HCT116 (cell line): ENCODE results near the gene STARD4.

ENCODE experiments used
- ATF3 ChIP-seq: IDR thresholded peaks from 2 replicates; pipeline ENCODE4 v1.6.1; 2012
- CTCF ChIP-seq, 3 experiments: fragments of 200-600 bp in 1 of 3; sonication (generic) in 1 of 3; IDR thresholded peaks in 2 of 3; conservative IDR thresholded peaks in 1 of 3; 2 replicates each; pipeline ENCODE4 v1.5.1; 2012 to 2017; ENCODE audit warnings: low read depth in 2 of 3, low read length in 2 of 3, antibody characterized with exemption in 1 of 3, borderline replicate concordance in 1 of 3, control low read depth in 1 of 3, mild to moderate bottlenecking in 1 of 3, mixed read lengths in 1 of 3, mixed run types in 1 of 3, moderate library complexity in 1 of 3; ENCODE audit not compliant: insufficient read depth in 1 of 3
- EGR1 ChIP-seq: IDR thresholded peaks from 2 replicates; pipeline ENCODE4 v1.6.1; 2012; ENCODE audit warnings: low read depth
- EZH2 ChIP-seq: fragments of 200-600 bp; sonication (generic); IDR thresholded peaks from 2 replicates; pipeline ENCODE4 v1.6.1; 2017; ENCODE audit warnings: antibody characterized with exemption, mixed run types
- EZH2phosphoT487 ChIP-seq: fragments of 200-600 bp; IDR thresholded peaks from 2 replicates; pipeline ENCODE4 v1.6.1; 2018; ENCODE audit warnings: antibody characterized with exemption, borderline replicate concordance
- MAX ChIP-seq: IDR thresholded peaks from 2 replicates; pipeline ENCODE4 v1.6.1; 2012
- POLR2A ChIP-seq: IDR thresholded peaks from 2 replicates; pipeline ENCODE4 v1.7.0; 2011; ENCODE audit warnings: borderline replicate concordance; ENCODE audit not compliant: insufficient read depth, insufficient read length; ENCODE audit errors: extremely low read depth
- POLR2AphosphoS5 ChIP-seq: IDR thresholded peaks from 2 replicates; pipeline ENCODE4 v1.6.1; 2011; ENCODE audit warnings: mild to moderate bottlenecking, low read depth, low read length, moderate library complexity
- REST ChIP-seq: IDR thresholded peaks from 2 replicates; pipeline ENCODE4 v1.6.1; 2012; ENCODE audit warnings: low read depth
- SIN3A ChIP-seq: IDR thresholded peaks from 2 replicates; pipeline ENCODE4 v1.6.1; 2012; ENCODE audit warnings: low read depth
- TCF7L2 ChIP-seq: IDR thresholded peaks from 2 replicates; pipeline ENCODE4 v1.7.0; 2011; ENCODE audit warnings: borderline replicate concordance, inconsistent platforms; ENCODE audit not compliant: insufficient read depth, insufficient read length; ENCODE audit errors: extremely low read depth
- ZFX ChIP-seq: fragments of 450-650 bp; IDR thresholded peaks from 2 replicates; pipeline ENCODE4 v1.6.1; 2017
- ZNF274 ChIP-seq: fragments of 200-500 bp; sonication (Bioruptor generic); IDR thresholded peaks from 2 replicates; pipeline ENCODE4 v1.6.1; 2014; ENCODE audit warnings: mild to moderate bottlenecking, low read depth, low read length, inconsistent platforms

GRCh38 chr5:111557686-111558085 lies 45.4 kb upstream of the STARD4 start:
- TF ChIP-seq ZNF274, result no peak
- no peak for TF ChIP-seq POLR2A
- no peak for TF ChIP-seq CTCF (IDR thresholded peaks at IDR 0.05 in 2 of 3, conservative IDR thresholded peaks at IDR 0.05 in 1 of 3; ENCODE audit: borderline replicate concordance in 1 of 3, insufficient read depth in 1 of 3, low read depth in 2 of 3, low read length in 2 of 3)
- no peak for TF ChIP-seq REST
- TF ChIP-seq EZH2, result no peak
- TF ChIP-seq MAX, result no peak
- TF ChIP-seq POLR2AphosphoS5, result no peak
- no peak for TF ChIP-seq ATF3
- no peak for TF ChIP-seq SIN3A
- no peak for TF ChIP-seq ZFX
- TF ChIP-seq EZH2phosphoT487, result no peak
- no peak for TF ChIP-seq EGR1
- no peak for TF ChIP-seq TCF7L2
